HG03060 (cell line): ENCODE measurements around the gene NCBP2.
"Not testable (repeated sequence)": the region's sequence is repeated elsewhere in the genome, so short reads cannot be mapped to it uniquely, and the experiment has no call there.

ENCODE experiments used
- ATAC-seq: cut with Tn5 transposase; IDR thresholded peaks from one replicate; pipeline ENCODE4 v1.9.1; 2021; ENCODE audit warnings: low read depth, moderate number of reproducible peaks; ENCODE audit not compliant: unreplicated experiment

Gene NCBP2

DNA sequence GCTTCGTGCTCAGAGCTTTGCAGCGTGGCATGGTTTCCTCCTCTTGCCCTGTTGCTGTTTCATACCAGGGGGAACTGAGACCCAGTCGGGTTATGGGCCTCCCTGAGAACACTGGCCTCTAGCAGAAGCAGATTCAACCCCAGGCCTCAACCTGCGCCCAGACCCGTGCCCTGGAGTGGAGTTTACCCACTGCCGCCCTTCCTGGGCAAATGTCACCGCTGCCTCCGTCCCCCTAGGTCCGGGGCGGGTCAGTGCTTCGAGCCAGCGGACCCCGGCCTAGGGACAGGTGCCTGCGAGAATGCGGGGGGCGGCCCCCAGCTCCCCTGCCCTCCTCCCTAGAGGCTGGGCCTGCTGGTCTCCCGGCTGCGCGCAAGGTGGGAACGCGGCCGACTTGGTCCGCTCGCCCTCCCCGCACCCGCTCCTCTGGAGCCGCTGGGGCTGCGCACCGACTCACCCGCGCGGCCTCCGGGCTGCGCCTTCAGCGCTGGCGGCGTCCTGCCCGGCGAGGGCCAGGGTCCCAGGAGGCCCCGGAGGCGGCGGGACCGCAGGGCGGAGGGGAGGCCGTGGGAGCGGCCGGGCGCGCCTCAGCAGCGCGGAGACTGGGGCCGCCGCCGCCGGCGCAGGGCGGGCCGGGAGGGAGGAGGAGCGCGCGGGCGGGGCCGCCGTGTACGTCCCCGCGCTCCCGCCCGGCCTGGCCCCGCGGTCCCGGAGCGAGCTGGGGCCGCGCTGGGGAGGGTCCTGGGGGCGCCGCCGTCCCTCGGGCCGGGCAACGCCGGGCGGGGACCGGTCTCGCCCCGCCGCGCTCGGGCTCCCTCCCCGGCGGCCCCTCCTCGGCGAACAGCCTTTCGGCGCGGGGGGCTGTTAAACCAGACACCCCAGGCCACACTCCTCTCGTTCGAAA is 26.2 kb upstream of the NCBP2 start, which contains the start of gene PIGZ:
TSS of gene PIGZ (minus strand) at position 601 of the 901 bp plus-strand sequence. CDS start 16,802 bp downstream, outside the sequence.
- ATAC-seq = no peak

- ATAC-seq = no peak
Measured at GRCh38 chr3:196967412-196968232, 25.3 kb upstream of the NCBP2 start.

- no peak for ATAC-seq
Measured at GRCh38 chr3:196966526-196967401, 24.4 kb upstream of the NCBP2 start.

DNA sequence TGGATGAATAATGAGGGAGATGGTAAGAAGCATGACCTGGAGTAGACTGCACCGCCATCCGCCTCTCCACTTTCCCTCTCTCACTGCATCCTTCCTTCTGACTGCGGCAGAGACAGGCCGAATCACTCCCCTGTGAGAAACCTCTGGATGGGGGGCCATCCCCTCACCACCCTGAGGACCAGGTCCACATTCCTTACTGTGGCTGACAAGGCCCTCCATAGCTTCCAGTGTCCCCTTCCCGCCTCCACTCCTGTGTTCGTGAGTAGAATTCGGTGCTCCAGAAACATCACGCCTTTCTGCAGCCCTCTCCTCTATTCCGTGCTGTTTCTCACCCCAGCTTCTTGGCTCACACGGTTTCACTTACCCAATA is 23.5 kb upstream of the NCBP2 start:
- ATAC-seq = no peak

GRCh38 chr3:196965112-196965803 is 22.9 kb upstream of the NCBP2 start:
- no peak for ATAC-seq

DNA sequence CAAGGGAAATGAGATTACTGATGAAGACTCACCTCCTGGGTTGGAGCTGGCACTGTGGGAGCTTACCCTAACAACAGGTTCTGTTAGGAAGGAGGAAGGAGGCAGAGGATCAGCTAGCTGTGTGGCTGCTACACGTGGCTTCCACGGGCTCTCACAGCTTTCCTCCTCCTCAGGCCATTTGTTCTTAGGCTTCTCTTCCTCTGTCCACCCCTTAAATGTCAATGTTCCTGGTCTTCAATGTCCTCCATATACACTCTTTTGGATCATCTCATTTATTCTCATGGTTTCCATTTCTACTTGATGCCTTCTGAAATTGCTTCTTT is 21.3 kb upstream of the NCBP2 start:
- ATAC-seq = no peak

DNA sequence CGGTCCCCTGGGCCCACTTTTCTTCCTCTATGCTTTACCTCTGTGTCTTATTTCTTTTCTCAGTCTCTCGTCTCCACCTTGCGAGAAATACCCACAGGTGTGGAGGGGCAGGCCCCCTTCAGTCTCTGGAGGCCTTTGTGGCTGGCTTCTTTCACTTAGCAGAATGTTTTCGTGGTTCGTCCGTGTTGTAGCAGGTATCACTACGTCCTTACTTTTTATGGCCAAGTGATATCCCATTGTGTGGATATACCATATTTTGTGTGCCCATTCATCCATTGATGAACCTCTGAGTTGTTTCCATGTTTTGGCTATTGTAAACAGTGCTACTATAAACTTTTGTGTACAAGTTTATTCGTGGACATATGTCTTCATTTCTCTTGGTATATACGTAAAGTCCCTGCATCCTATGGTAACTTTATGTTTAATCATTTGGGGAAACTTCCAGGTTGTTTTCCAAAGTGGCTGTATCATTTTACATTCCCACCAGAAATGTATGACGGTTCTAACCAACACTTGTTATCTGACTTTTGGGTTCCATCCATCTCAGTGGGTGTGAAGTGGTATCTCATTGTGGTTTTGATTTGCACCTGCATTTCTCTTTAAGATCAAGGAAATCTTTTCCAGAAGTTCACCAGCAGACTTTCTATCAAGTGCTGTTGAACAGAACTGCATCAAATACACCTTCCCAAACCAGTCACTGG is 20.8 kb upstream of the NCBP2 start:
- no peak for ATAC-seq

DNA sequence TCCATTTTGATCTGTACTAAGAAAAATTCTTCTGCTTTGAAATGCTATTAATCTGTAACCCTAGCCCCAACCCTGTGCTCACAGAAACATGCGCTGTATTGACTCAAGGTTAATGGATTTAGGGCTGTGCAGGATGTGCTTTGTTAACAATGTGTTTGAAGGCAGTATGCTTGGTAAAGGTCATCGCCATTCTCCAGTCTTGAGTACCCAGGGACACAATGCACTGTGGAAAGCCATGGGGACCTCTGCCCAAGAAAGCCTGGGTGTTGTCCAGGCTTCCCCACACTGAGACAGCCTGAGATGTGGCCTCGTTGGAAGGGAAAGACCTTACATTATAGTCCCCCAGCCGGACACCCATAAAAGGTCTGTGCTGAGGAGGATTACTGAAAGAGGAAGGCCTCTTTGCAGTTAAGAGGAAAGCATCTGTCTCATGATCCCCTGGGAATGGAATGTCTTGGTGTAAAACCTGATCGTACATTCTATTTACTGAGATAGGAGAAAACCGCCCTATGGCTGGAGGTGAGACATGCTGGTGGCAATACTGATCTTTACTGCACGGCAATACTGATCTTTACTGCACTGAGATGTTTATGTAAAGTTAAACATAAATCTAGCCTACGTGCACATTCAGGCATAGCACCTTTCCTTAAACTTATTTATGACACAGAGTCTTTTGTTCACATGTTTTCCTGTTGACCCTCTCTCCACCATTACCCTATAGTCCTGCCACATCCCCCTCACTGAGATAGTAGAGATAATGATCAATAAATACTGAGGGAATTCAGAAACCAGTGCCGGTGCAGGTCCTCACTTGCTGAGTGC is 20.0 kb upstream of the NCBP2 start:
- no peak for ATAC-seq

GRCh38 chr3:196954832-196955231 is 12.5 kb upstream of the NCBP2 start:
- no peak for ATAC-seq

DNA sequence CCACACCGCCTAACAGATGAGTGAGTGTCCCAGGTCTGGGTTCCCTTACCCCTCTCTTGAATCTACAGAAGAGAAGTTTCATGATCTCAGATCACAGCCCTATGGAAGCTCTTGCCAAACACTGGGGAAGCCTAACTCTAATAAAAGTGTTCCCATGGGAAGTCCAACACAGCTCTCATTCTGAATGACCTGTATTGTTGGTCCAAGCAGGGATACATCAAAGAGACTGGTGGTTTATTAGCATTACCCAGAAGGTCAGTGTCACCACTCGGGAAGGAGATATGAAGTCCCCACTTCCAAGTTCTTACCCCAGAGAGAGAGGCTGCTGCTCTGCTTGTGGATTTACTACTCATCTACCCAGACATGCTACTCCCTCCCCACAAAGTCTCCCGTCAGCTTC is 9.0 kb upstream of the NCBP2 start:
- no peak for ATAC-seq

GRCh38 chr3:196949750-196950149 is 7.4 kb upstream of the NCBP2 start:
- no peak for ATAC-seq

- no peak for ATAC-seq
Measured at GRCh38 chr3:196949285-196949619, 6.9 kb upstream of the NCBP2 start.

GRCh38 chr3:196948442-196949284 is 6.3 kb upstream of the NCBP2 start:
- ATAC-seq = no peak

DNA sequence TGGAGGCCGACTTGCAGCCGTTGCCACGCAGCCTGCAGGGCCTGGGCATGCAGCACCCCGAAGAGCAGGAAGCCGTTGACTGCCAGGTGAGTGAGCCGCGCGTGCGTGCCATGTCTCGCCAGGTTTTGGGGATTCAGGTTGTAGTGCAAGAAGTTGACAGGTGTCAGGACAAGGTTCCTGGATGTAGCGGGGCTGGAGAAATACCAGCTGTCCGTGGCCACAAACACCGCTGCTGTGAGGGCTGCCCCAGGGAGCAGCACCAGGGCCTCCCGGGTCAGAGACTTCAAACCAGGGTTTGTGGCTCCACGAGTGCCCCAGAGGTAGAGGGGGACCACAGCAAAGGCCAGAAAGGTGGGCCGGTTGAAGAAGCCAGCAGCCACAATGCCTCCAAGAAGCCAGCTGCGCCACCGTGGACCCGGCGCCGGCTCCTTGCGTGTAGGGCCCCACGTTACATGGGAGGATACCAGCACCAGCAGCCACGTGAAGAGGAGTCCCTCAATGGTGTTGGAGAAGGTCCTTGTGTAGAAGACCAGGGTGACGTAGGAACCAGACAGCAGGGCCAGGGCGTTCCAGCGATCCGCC is 5.6 kb upstream of the NCBP2 start:
- ATAC-seq = no peak

DNA sequence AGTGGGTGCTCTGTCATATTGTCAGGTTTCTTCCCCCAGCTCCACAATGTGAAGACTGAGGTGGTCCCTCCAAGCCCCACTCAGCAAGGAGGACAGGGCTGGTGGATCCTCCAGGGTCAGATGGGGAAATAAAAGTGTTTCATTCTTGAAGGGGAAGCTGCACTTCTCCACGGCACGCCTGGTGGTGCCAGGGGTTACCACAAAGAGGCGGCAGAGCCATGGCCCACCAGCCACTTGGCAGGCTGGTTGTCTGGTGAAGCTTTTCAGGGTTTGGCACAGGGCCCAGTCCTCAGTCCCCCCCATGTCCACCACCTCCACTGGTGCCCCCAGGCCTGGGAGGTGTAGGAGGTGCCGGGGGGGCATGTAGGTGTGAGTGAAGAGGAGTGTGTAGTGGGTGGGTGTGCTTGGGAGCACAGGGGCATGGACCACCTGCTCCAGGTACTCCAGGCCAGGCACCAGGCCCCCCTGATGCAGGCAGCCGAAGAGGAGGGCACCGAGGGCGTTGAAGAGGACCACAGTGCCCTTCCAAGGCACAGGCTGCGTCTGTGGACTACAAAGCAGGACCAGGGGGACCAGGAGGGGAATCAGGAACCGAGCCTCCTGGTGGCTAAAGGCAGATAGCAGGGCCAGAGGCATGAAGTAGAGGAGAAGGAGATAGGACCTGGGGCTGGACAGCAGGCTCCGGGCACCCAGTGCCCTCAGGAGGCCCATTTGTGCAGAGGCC is 5.0 kb upstream of the NCBP2 start:
- ATAC-seq = no peak

- ATAC-seq = not testable (repeated sequence)
Measured at GRCh38 chr3:196944037-196944790, 1.9 kb upstream of the NCBP2 start.
